Measurements from ENCODE around the gene ARHGAP22.
"Not testable (repeated sequence)": the region's sequence is repeated elsewhere in the genome, so short reads cannot be mapped to it uniquely, and the experiment has no call there.

ARHGAP22 gene

GRCh38 chr10:48649349-48649944 is 44.6 kb upstream of the ARHGAP22 start:
- DNase-seq: no peak
- Mint-ChIP-seq H3K4me1 (no peaks in the 10 kb centered on the region), H3K27me3 (ENCODE audit: low read depth, poor library complexity) (peaks cover 63% of the 10 kb centered on the region), H3K4me3 (no peak overlapping the region), H3K27ac (no peak overlapping the region), H3K36me3 (ENCODE audit: low read depth) (no peaks in the 10 kb centered on the region), H3K9me3 (no peaks in the 10 kb centered on the region)
- TF ChIP-seq CTCF (IDR thresholded peaks at IDR 0.05): no peak

GRCh38 chr10:48648172-48648942 is 43.5 kb upstream of the ARHGAP22 start:
- DNase-seq: no peak
- no peaks in the 10 kb centered on the region for H3K36me3 Mint-ChIP-seq (ENCODE audit: low read depth)
- no peak for TF ChIP-seq CTCF (IDR thresholded peaks at IDR 0.05)
- peaks cover 52% of the 10 kb centered on the region for H3K27me3 Mint-ChIP-seq (ENCODE audit: low read depth, poor library complexity)
- no peak overlapping the region for H3K4me3 Mint-ChIP-seq
- no peaks in the 10 kb centered on the region for H3K4me1 Mint-ChIP-seq
- H3K9me3 Mint-ChIP-seq: no peaks in the 10 kb centered on the region
- no peak overlapping the region for H3K27ac Mint-ChIP-seq

- H3K4me1 Mint-ChIP-seq; DNase-seq; H3K36me3 Mint-ChIP-seq (ENCODE audit: low read depth); H3K27ac Mint-ChIP-seq; H3K9me3 Mint-ChIP-seq; H3K4me3 Mint-ChIP-seq: not testable (repeated sequence)
- peaks cover 41% of the 10 kb centered on the region for H3K27me3 Mint-ChIP-seq (ENCODE audit: low read depth, poor library complexity)
Measured at GRCh38 chr10:48647073-48647472, 42.2 kb upstream of the ARHGAP22 start.

GRCh38 chr10:48645600-48645999 is 40.7 kb upstream of the ARHGAP22 start:
- H3K9me3 Mint-ChIP-seq: peaks cover 19% of the 10 kb centered on the region
- no peak overlapping the region for H3K4me3 Mint-ChIP-seq
- no peak for DNase-seq
- H3K4me1 Mint-ChIP-seq: no peaks in the 10 kb centered on the region
- no peaks in the 10 kb centered on the region for H3K36me3 Mint-ChIP-seq (ENCODE audit: low read depth)
- peaks cover 27% of the 10 kb centered on the region for H3K27me3 Mint-ChIP-seq (ENCODE audit: low read depth, poor library complexity)
- no peak for TF ChIP-seq CTCF (IDR thresholded peaks at IDR 0.05)
- no peak overlapping the region for H3K27ac Mint-ChIP-seq

- Mint-ChIP-seq H3K9me3 (peaks cover 33% of the 10 kb centered on the region), H3K27me3 (ENCODE audit: low read depth, poor library complexity) (peaks cover 21% of the 10 kb centered on the region)
- not testable (repeated sequence) for H3K36me3 Mint-ChIP-seq (ENCODE audit: low read depth); H3K4me3 Mint-ChIP-seq; H3K27ac Mint-ChIP-seq; DNase-seq; H3K4me1 Mint-ChIP-seq
Measured at GRCh38 chr10:48641099-48641690, 36.3 kb upstream of the ARHGAP22 start.

- H3K4me1 Mint-ChIP-seq: no peaks in the 10 kb centered on the region
- no peak overlapping the region for H3K27ac Mint-ChIP-seq
- TF ChIP-seq CTCF (IDR thresholded peaks at IDR 0.05): no peak
- peaks cover 19% of the 10 kb centered on the region for H3K27me3 Mint-ChIP-seq (ENCODE audit: low read depth, poor library complexity)
- H3K36me3 Mint-ChIP-seq (ENCODE audit: low read depth): no peaks in the 10 kb centered on the region
- no peak overlapping the region for H3K4me3 Mint-ChIP-seq
- DNase-seq: no peak
- peaks cover 33% of the 10 kb centered on the region for H3K9me3 Mint-ChIP-seq
Measured at GRCh38 chr10:48640326-48640725, 35.5 kb upstream of the ARHGAP22 start.
